Activated CD8-positive, alpha-beta memory T cell treated with anti-CD3 and anti-CD28 coated beads, Interleukin-2, amount 10 ng/mL, durations not matched to agents 7 days and 5 days (primary cell): ENCODE measurements around the gene PRKACA. TPM values are rescaled to one million over a fixed set of nuclear protein-coding genes. Genes with fewer than 3 reads are reported as not detected.

Source experiments
- ATAC-seq: fragments of 150-1000 bp; cut with Tn5 transposase; one replicate; pipeline ENCODE4 v1.10.0; 2021; ENCODE audit warnings: moderate library complexity
- CTCF ChIA-PET: fragments of 350-600 bp; sonication (Branson Sonifier 250); formaldehyde crosslinking; loops from one replicate; lab custom pipeline; 2021; ENCODE audit warnings: antibody characterized with exemption; lab: Charles Lee
- DNase-seq: peaks from one replicate; pipeline ENCODE4 v3.0.0-alpha.2; 2020
- H3K27ac Mint-ChIP-seq: one replicate; pipeline ENCODE4 v1.8.0; 2021; ENCODE audit warnings: mild to moderate bottlenecking, mixed read lengths
- H3K27me3 Mint-ChIP-seq: one replicate; pipeline ENCODE4 v1.8.0; 2021; ENCODE audit warnings: mixed read lengths
- H3K36me3 Mint-ChIP-seq: one replicate; pipeline ENCODE4 v1.8.0; 2021; ENCODE audit warnings: mild to moderate bottlenecking, mixed read lengths
- H3K4me1 Mint-ChIP-seq: one replicate; pipeline ENCODE4 v1.8.0; 2021; ENCODE audit warnings: mixed read lengths
- H3K4me3 Mint-ChIP-seq: one replicate; pipeline ENCODE4 v1.8.0; 2021; ENCODE audit warnings: mild to moderate bottlenecking, moderate library complexity, mixed read lengths
- H3K9me3 Mint-ChIP-seq: one replicate; pipeline ENCODE4 v1.8.0; 2022; ENCODE audit warnings: low read depth, mixed read lengths
- total RNA-seq, 2 experiments: library from RNA; stranded (reverse); gene quantifications; one replicate each; pipeline ENCODE4 v1.2.3, GENCODE V29; 2021

The PRKACA gene
- total RNA-seq, 2 experiments from 2014 or later, result 42.3 to 65.4 TPM

GRCh38 chr19:14061751-14062557 lies 55.6 kb downstream of the PRKACA start, which contains the start of gene PALM3:
Gene PALM3 (minus strand): TSS chr19:14062076. CDS start chr19:14061980, 96 bp downstream.
- CTCF ChIA-PET, result interaction anchor here (1.3 to 7.5 kb wide), 4 partner anchors 9 to 182 kb away, joined by 4 to 118 read pairs (median 66); partner anchors contain the start of gene MISP3
- Mint-ChIP-seq H3K4me3 (no peak within 1 kb of the TSS), H3K27ac (no peak within 1 kb of the TSS), H3K36me3 (no peaks in the 10 kb centered on the region), H3K27me3 (peaks cover 40% of the 10 kb centered on the region), H3K4me1 (peaks cover 14% of the 10 kb centered on the region), H3K9me3 (no peaks in the 10 kb centered on the region)
- ATAC-seq (no peak), DNase-seq (no peak)

DNA sequence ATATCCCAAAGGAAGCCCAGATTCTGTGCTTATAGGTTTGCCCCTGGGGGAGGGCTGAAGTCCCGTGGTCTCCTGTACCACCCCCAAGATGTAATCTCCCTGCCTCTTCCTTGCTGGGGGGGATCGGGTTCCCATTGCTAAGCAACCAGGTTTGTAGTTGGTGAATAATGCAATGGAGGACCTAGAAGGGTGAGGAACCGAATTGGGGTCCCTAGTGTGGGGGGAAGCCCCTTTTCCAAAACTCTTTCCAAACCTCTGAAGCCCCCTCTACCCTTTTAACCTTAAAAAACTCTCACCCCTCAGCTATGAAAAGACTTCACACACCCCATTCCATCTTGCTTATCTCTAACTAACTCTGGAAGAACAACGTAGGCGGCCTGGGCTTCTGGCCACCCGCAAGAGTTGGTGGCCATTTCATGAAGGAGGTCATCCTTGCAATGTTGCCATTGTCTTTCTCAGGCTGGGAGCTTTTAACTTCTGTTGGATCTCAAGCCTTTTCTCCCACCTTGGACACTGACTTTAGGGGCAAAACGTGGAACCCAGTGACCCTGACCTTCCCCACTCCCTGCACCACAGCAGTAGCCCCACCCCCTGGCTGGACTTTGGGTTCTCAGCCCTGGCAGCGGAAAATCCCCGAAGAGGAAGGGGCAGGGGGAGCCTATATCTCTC lies 56.3 kb downstream of the PRKACA start:
- Mint-ChIP-seq H3K36me3 (no peaks in the 10 kb centered on the region), H3K4me1 (peaks cover 14% of the 10 kb centered on the region), H3K9me3 (no peaks in the 10 kb centered on the region), H3K27ac (no peak overlapping the region), H3K27me3 (peaks cover 42% of the 10 kb centered on the region), H3K4me3 (no peak overlapping the region)
- no peak for DNase-seq
- CTCF ChIA-PET, result interaction anchor here (1.2 to 7.5 kb wide), 7 partner anchors 8 to 181 kb away, joined by 3 to 118 read pairs (median 27); partner anchors contain the start of gene MISP3
- ATAC-seq, result no peak

DNA sequence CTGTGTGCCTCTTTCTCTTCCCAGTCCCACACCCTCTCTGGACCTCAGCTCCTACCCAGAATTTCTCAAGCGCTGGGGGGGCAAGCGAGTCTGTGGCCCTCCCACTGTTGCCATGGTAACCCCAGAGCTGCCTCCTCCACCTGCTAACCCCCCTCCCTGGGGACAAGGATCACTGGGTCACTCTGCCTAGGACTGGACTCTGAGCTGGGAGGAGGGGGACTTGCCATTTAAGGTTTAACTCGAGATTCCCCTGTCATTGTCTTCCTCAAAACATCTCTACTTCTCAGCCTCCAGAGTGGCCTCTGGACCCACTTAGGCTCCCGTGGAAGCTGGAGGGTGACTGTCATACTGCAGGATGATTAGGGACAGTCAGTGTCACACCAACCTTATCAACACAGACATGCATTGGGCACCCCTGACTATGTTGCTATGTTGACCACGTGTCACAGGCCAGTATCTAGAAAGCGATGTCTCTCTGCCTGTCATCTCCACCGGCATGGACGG lies 57.9 kb downstream of the PRKACA start:
- H3K9me3 Mint-ChIP-seq, result no peaks in the 10 kb centered on the region
- H3K4me1 Mint-ChIP-seq, result peaks cover 12% of the 10 kb centered on the region
- DNase-seq (no peak), ATAC-seq (no peak)
- no peak overlapping the region for H3K27ac Mint-ChIP-seq
- H3K4me3 Mint-ChIP-seq, result no peak overlapping the region
- H3K36me3 Mint-ChIP-seq, result no peaks in the 10 kb centered on the region
- H3K27me3 Mint-ChIP-seq, result peaks cover 45% of the 10 kb centered on the region
- CTCF ChIA-PET, result interaction anchor here (0.7 to 7.5 kb wide), 36 partner anchors 11 to 444 kb away, joined by 3 to 118 read pairs (median 5); partner anchors contain the start of genes ASF1B, DCAF15, IL27RA and MISP3

GRCh38 chr19:14059093-14059480 lies 58.5 kb downstream of the PRKACA start:
- Mint-ChIP-seq H3K9me3 (no peaks in the 10 kb centered on the region), H3K27ac (no peak overlapping the region), H3K4me1 (peaks cover 12% of the 10 kb centered on the region), H3K36me3 (no peaks in the 10 kb centered on the region), H3K4me3 (no peak overlapping the region), H3K27me3 (peaks cover 45% of the 10 kb centered on the region)
- no peak for ATAC-seq
- CTCF ChIA-PET, result interaction anchor here (0.7 to 7.5 kb wide), 39 partner anchors 12 to 444 kb away, joined by 3 to 118 read pairs (median 4); partner anchors contain the start of genes ASF1B, DCAF15, IL27RA and MISP3
- DNase-seq, result peak; percentile 66

- peaks cover 12% of the 10 kb centered on the region for H3K4me1 Mint-ChIP-seq
- ATAC-seq (peak; percentile 52), DNase-seq (no peak)
- peaks cover 45% of the 10 kb centered on the region for H3K27me3 Mint-ChIP-seq
- CTCF ChIA-PET, result interaction anchor here (0.7 to 7.5 kb wide), 38 partner anchors 9 to 445 kb away, joined by 3 to 118 read pairs (median 4); partner anchors contain the start of genes ASF1B, DCAF15, IL27RA and MISP3
- H3K27ac Mint-ChIP-seq, result no peak overlapping the region
- H3K9me3 Mint-ChIP-seq, result no peaks in the 10 kb centered on the region
- H3K4me3 Mint-ChIP-seq, result no peak overlapping the region
- H3K36me3 Mint-ChIP-seq, result no peaks in the 10 kb centered on the region
Observed at GRCh38 chr19:14058182-14059092, 59.1 kb downstream of the PRKACA start.

- H3K36me3 Mint-ChIP-seq, result peaks cover 10% of the 10 kb centered on the region
- H3K27ac Mint-ChIP-seq, result no peak overlapping the region
- no peaks in the 10 kb centered on the region for H3K9me3 Mint-ChIP-seq
- peak overlapping the region; percentile 3 for H3K4me3 Mint-ChIP-seq
- H3K27me3 Mint-ChIP-seq, result peaks cover 45% of the 10 kb centered on the region
- ATAC-seq (no peak), DNase-seq (no peak)
- peaks cover 12% of the 10 kb centered on the region for H3K4me1 Mint-ChIP-seq
- CTCF ChIA-PET, result interaction anchor here (0.7 to 7.5 kb wide), 16 partner anchors 8 to 195 kb away, joined by 3 to 118 read pairs (median 3); partner anchors contain the start of genes IL27RA, MISP3 and PRKACA
Observed at GRCh38 chr19:14056741-14057356, 60.7 kb downstream of the PRKACA start.

DNA sequence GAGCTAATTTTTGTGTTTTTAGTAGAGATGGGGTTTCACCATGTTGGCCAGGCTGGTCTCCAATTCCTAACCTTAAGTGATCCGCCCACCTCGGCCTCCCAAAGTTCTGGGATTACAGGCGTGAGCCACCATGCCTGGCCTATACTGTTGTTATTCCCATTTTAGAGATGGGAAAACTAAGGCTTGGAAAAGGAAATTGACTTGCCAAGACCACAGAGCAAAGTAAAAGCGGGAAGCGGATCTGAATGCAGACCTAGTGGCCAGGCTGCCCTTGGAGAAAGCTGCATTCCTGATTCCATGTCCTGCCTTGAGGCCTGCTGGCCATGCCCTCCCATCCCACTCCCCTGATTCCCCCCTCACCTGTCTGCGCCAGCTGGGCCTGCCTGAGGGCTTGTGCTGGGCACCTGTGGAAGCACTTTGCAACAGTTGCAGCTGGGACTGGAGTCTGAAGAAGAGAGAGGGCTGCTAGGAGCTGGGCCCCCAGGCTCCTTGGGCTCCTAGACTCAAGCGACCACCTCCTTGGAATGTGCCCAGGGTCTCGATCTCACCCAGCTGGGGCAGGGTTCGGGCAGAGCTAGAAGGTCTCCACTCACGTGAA lies 61.4 kb downstream of the PRKACA start:
- CTCF ChIA-PET, result interaction anchor here (0.9 to 7.5 kb wide), 7 partner anchors 8 to 181 kb away, joined by 3 to 118 read pairs (median 3); partner anchors contain the start of gene MISP3
- Mint-ChIP-seq H3K27me3 (peaks cover 45% of the 10 kb centered on the region), H3K4me1 (peaks cover 12% of the 10 kb centered on the region), H3K9me3 (no peaks in the 10 kb centered on the region), H3K4me3 (no peak overlapping the region), H3K27ac (no peak overlapping the region), H3K36me3 (peaks cover 14% of the 10 kb centered on the region)
- ATAC-seq (no peak), DNase-seq (no peak)

DNA sequence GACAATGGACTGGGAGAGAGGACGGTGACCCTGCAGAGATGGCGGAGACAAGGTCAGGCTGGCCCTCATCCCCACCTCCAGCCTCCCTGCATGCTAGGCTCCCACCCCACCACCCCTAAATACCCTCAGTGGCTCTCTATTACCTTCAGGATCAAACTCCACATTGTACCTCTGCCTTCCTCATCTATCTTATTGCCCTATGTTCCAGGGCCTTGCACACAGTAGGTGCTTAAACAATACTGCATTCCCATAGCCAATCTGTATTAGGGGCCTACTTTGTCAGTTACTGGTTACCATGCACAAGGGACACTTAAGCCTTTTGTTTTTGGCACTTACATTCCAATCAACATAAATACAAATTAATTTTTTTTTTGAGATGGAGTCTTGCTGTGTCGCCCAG lies 62.2 kb downstream of the PRKACA start:
- Mint-ChIP-seq H3K4me3 (no peak overlapping the region), H3K36me3 (peaks cover 15% of the 10 kb centered on the region), H3K27ac (no peak overlapping the region), H3K4me1 (peaks cover 12% of the 10 kb centered on the region), H3K9me3 (no peaks in the 10 kb centered on the region), H3K27me3 (peaks cover 42% of the 10 kb centered on the region)
- CTCF ChIA-PET, result interaction anchor here (1.1 to 7.5 kb wide), 4 partner anchors 7 to 175 kb away, joined by 3 to 118 read pairs (median 25); partner anchors contain the start of gene MISP3
- DNase-seq (no peak), ATAC-seq (no peak)

- CTCF ChIA-PET, result interaction anchor here (0.8 to 1.2 kb wide), 5 partner anchors 11 to 183 kb away, joined by 3 read pairs; partner anchors contain the start of gene IL27RA
- no peak overlapping the region for H3K27ac Mint-ChIP-seq
- peaks cover 19% of the 10 kb centered on the region for H3K36me3 Mint-ChIP-seq
- no peaks in the 10 kb centered on the region for H3K9me3 Mint-ChIP-seq
- no peak for ATAC-seq
- DNase-seq, result no peak
- H3K4me1 Mint-ChIP-seq, result peaks cover 12% of the 10 kb centered on the region
- no peak overlapping the region for H3K4me3 Mint-ChIP-seq
- H3K27me3 Mint-ChIP-seq, result peaks cover 37% of the 10 kb centered on the region
Observed at GRCh38 chr19:14054721-14055120, 62.8 kb downstream of the PRKACA start.

- Mint-ChIP-seq H3K9me3 (no peaks in the 10 kb centered on the region), H3K4me3 (no peak overlapping the region), H3K27me3 (peaks cover 32% of the 10 kb centered on the region), H3K27ac (no peak overlapping the region), H3K36me3 (peaks cover 21% of the 10 kb centered on the region), H3K4me1 (peaks cover 12% of the 10 kb centered on the region)
- no peak for ATAC-seq
- CTCF ChIA-PET, result interaction anchor here (0.8 to 1.2 kb wide), 5 partner anchors 11 to 183 kb away, joined by 3 read pairs; partner anchors contain the start of gene IL27RA
- no peak for DNase-seq
Observed at GRCh38 chr19:14054099-14054498, 63.5 kb downstream of the PRKACA start.

GRCh38 chr19:14053500-14053899 lies 64.1 kb downstream of the PRKACA start:
- H3K36me3 Mint-ChIP-seq, result peaks cover 25% of the 10 kb centered on the region

More at GRCh38 chr19:14053500-14053899, 64.1 kb downstream of the PRKACA start:
- H3K27ac Mint-ChIP-seq, result no peak overlapping the region
- peaks cover 26% of the 10 kb centered on the region for H3K27me3 Mint-ChIP-seq
- no peaks in the 10 kb centered on the region for H3K9me3 Mint-ChIP-seq
- peaks cover 6% of the 10 kb centered on the region for H3K4me1 Mint-ChIP-seq
- CTCF ChIA-PET, result interaction anchor here (0.9 to 1.3 kb wide), 5 partner anchors 8 to 151 kb away, joined by 3 to 8 read pairs (median 4); partner anchors contain the start of genes IL27RA and PALM3
- ATAC-seq, result no peak
- no peak overlapping the region for H3K4me3 Mint-ChIP-seq
- DNase-seq, result no peak
